NOMO-1 (cell line): Measurements from ENCODE around the gene PGLYRP3.
"Not testable (repeated sequence)": the region's sequence is repeated elsewhere in the genome, so short reads cannot be mapped to it uniquely, and the experiment has no call there.

Experiments
- DNase-seq, 2 experiments: peaks; one replicate each; lab custom pipeline; 2025; ENCODE audit not compliant: unreplicated experiment in 2 of 2; lab: John Stamatoyannopoulos, UW

PGLYRP3 gene

GRCh38 chr1:153322568-153322967 lies 9.8 kb upstream of the PGLYRP3 start:
- no peak for DNase-seq

GRCh38 chr1:153318145-153318544 lies 5.4 kb upstream of the PGLYRP3 start:
- DNase-seq: not testable (repeated sequence)

DNA sequence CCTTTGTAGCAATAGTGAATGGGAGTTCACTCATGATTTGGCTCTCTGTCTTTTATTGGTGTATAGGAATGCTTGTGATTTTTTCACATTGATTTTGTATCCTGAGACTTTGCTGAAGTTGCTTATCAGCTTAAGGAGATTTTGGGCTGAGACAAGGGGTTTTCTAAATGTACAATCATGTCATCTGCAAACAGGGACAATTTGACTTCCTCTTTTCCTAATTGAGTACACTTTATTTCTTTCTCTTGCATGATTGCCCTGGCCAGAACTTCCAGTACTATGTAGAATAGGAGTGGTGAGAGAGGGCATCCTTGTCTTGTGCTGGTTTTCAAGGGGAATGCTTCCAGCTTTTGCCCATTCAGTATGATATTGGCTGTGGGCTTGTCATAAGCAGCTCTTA lies 3.3 kb upstream of the PGLYRP3 start:
- DNase-seq: not testable (repeated sequence)

DNA sequence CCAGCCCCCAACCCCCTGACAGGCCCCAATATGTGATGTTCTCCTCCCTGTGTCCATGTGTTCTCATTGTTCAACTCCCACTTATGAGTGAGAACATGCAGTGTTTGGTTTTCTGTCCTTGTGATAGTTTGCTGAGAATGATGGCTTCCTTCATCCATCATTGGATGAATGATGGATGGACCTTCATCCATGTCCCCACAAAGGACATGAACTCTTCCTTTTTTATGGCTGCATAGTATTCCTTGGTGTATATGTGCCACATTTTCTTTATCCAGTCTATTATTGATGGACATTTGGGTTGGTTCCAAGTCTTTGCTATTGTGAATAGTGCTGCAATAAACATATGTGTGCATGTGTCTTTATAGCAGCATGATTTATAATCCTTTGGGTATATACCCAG lies 1.6 kb upstream of the PGLYRP3 start:
- DNase-seq: not testable (repeated sequence)

GRCh38 chr1:153313288-153313687 lies 536 bp upstream of the PGLYRP3 start:
- DNase-seq: no peak

GRCh38 chr1:153310526-153310925 lies 2.2 kb downstream of the PGLYRP3 start:
- DNase-seq: no peak

GRCh38 chr1:153309441-153309840 lies 3.3 kb downstream of the PGLYRP3 start:
- DNase-seq: no peak

DNA sequence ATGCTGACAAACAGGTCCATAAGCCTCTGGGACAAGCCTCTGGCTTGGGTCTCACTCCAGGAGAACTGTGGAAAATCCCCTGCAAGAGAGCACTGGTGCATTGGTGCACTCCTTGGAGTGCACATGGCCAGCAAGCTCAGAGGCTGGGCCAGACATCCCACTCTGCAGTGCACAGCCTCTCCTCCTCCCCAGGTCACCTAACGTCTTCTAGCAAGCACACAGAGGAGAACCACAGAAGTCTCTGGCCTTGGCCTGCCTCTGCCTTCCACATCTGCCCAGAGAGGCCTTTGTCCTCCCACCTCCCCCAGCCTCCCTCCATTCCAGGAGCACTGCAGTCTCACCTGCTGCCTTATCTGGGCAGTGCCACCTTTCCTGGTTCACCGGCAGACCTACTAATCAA lies 4.2 kb downstream of the PGLYRP3 start:
- DNase-seq: no peak

GRCh38 chr1:153307221-153307600 lies 5.5 kb downstream of the PGLYRP3 start:
- no peak for DNase-seq

GRCh38 chr1:153306303-153307220 lies 6.2 kb downstream of the PGLYRP3 start:
- DNase-seq: peak; percentile 59 to 72

GRCh38 chr1:153305682-153306081 lies 7.1 kb downstream of the PGLYRP3 start:
- DNase-seq: no peak

DNA sequence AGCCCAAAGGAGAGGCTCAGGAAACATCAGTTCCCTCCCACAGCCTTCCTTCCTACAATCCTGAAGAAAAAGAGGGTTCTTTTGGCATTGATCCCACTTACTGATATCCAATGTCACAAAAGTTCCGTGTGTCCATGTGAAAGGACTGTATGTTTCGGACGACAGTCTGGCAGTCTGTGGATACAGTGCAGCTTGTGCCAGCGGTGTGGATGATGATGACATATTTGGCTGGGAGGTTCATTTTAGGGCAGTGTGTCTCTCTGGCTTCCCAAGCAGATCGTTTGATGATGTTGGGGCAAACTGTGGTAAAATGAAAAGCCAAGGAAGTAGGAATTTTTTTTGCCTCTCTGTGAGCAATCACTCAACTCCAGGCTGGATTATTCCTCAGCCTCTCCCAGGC lies 10.4 kb downstream of the PGLYRP3 start:
- DNase-seq: no peak

DNA sequence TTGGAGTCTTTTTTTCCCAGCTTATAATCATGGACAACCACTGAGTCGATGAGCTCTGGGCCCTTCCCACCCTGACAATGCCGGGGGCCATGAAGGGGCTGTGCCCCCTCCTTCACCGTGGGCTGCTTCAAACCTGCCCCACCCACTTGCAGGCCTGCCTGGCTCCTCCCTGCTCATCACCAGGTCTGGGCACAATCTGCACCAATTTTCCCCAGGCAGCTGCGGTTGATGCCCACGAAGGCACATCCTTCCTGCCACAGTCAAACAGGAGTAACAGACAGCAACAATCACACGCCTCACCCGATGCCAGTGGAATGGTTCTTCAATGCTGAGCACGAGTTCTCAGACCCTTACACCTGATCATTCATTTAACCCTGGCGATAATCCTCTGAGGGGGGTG lies 18.9 kb downstream of the PGLYRP3 start:
- DNase-seq: no peak

DNA sequence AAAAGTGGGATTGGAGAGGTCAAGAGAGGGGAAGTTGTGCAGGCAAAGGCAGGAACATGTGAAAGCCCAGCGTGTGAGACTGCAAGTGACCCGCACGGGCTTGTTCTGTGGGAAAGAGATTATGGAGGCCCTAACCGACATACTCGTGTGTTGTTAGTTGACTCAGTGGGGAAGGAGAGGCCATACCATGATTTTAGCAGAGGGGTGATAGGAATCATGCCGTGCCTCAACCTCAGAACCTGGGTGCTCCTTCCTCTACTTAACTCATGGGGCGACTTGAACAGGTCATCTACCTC lies 19.3 kb downstream of the PGLYRP3 start:
- DNase-seq: no peak

- no peak for DNase-seq
Measured at GRCh38 chr1:153292740-153293479, 19.8 kb downstream of the PGLYRP3 start.

DNA sequence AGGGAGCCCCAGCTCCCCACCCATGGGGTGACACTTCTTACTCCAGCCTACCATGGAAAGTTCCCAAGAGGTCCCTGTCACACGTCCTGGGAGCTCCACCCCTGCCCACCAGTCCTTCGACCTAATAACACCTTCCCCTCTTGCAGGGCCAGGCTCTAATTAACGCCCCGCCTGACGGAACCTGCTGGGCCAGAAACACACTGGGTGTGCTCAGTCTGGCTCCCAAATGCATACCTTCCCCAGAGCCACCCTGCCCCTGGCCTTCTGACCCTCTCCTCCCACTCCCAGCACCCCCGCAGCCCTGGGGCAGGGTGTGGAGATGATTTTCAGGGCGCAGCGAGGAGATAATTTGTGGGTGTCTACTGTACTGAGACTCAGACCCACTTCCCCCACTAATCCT lies 20.6 kb downstream of the PGLYRP3 start:
- no peak for DNase-seq

GRCh38 chr1:153291514-153291913 lies 21.2 kb downstream of the PGLYRP3 start:
- DNase-seq: no peak

GRCh38 chr1:153288634-153289275 lies 24.0 kb downstream of the PGLYRP3 start:
- no peak for DNase-seq

DNA sequence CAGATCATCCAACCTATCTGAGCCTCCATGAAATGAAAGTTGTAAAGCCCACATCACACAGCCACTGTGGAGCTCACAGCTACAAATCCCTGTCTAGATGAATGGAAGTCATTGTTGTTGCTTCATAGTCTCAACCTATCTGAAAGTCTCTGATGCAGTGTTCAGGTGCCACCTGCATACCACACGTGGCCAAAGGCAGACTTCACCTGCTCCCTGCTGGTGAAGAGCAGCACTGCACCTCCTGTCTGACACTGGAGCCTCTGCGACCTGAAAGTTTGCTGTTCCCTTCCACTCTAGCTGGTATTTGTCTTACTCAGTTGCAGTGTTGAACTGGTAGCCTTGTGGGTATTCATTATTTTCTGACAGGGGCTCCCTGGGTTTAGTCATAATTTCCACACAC lies 34.9 kb downstream of the PGLYRP3 start:
- DNase-seq: peak in 1 of 2 experiments; percentile 41

DNA sequence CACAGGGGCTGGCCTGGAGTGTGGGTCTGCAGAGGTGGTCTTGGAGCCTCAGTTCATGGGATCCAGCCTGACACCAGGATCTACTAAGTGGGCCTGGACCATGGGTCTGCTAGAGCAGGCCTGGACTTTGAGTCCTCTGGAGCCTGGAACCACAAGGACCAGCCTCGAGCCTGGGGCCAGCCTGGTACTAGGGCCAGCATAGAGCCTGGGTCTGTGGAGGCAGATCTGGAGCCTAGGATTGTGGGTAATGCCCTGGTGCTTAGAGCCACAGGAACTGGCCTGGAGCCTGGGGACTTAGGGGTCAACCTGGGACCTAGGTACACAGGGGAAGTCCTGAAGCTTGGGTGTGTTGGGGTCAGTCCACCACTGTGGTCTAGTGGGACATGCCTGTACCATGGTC lies 40.6 kb downstream of the PGLYRP3 start:
- DNase-seq: no peak

DNA sequence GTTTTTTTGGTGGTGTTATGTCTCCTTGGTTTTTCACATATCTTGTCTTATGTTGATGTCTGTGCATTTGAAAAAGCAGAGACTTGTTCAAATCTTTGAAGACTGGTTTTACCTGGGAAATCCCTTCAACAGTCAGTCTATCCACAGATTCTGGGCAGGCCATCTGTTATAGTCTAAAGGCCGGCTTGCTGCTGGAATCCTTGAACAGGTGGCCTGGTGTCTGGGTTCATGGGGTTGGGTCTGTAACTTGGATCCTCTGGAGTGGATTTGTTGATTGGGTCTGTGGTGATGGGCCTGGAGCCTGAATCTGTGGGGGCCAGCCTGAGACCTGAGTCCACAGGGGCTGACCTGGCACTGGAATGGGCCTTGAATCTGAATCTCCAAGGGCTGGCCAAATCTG lies 41.0 kb downstream of the PGLYRP3 start:
- no peak for DNase-seq

GRCh38 chr1:153265457-153265856 lies 47.3 kb downstream of the PGLYRP3 start:
- DNase-seq: no peak
